Sigmoid colon (tissue), 4 donors: ENCODE data around the gene ANAPC4.
"Not testable (repeated sequence)": the region's sequence is repeated elsewhere in the genome, so short reads cannot be mapped to it uniquely, and the experiment has no call there.

Experiments
- CTCF ChIP-seq, 4 experiments: fragments of 450-650 bp in 3 of 4; fragments of 200-600 bp in 1 of 4; IDR thresholded peaks; one replicate each; pipeline ENCODE4 v1.5.1; 2016 to 2019; ENCODE audit warnings: antibody characterized with exemption in 4 of 4, mild to moderate bottlenecking in 3 of 4, moderate library complexity in 2 of 4
- POLR2A ChIP-seq, 2 donors: fragments of 450-650 bp; IDR thresholded peaks; one replicate each; pipeline ENCODE4 v1.6.1; 2016; ENCODE audit warnings: antibody characterized with exemption in 2 of 2, mild to moderate bottlenecking in 2 of 2, moderate library complexity in 2 of 2
- POLR2AphosphoS5 ChIP-seq, 4 donors: sonication (generic); formaldehyde crosslinking; IDR thresholded peaks; one replicate each; pipeline ENCODE4 v1.6.1; 2017; ENCODE audit warnings: antibody characterized with exemption in 4 of 4

- not testable (repeated sequence) for TF ChIP-seq POLR2A, CTCF, POLR2AphosphoS5 (IDR thresholded peaks at IDR 0.05)
These were observed 4.5 kb upstream of the ANAPC4 start for GRCh38 chr4:25372549-25372948.
